Duodenal mucosa (tissue), 2 donors: ENCODE results near the gene RPS15.

Source experiments
- H3K27ac ChIP-seq: one replicate; pipeline ENCODE4 v1.7.0; 2013; ENCODE audit warnings: low read depth, low read length
- H3K27me3 ChIP-seq, 2 donors: one replicate each; pipeline ENCODE4 v1.7.0; 2013; ENCODE audit warnings: low read length in 2 of 2, control low read depth in 1 of 2; ENCODE audit not compliant: insufficient read depth in 2 of 2, control insufficient read depth in 1 of 2
- H3K36me3 ChIP-seq, 2 donors: one replicate each; pipeline ENCODE4 v1.7.0; 2013; ENCODE audit warnings: low read length in 2 of 2, control low read depth in 1 of 2; ENCODE audit not compliant: insufficient read depth in 2 of 2, control insufficient read depth in 1 of 2
- H3K4me1 ChIP-seq, 2 donors: one replicate each; pipeline ENCODE4 v1.7.0; 2013; ENCODE audit warnings: low read length in 2 of 2, control low read depth in 1 of 2; ENCODE audit not compliant: insufficient read depth in 2 of 2, control insufficient read depth in 1 of 2
- H3K4me3 ChIP-seq, 2 donors: one replicate each; pipeline ENCODE4 v1.7.0; 2013; ENCODE audit warnings: low read length in 2 of 2, low read depth in 1 of 2
- H3K9ac ChIP-seq, 2 donors: one replicate each; pipeline ENCODE4 v1.7.0; 2013; ENCODE audit warnings: low read length in 2 of 2, low read depth in 1 of 2
- H3K9me3 ChIP-seq, 2 donors: one replicate each; pipeline ENCODE4 v1.7.0; 2013; ENCODE audit warnings: low read length in 2 of 2, control low read depth in 1 of 2; ENCODE audit not compliant: control insufficient read depth in 1 of 2

Gene RPS15

GRCh38 chr19:1469255-1470054 is 31.3 kb downstream of the RPS15 start:
- Histone ChIP-seq H3K4me1 (peaks cover 19 to 33% of the 10 kb centered on the region in 2 donors), H3K36me3 (no peaks in the 10 kb centered on the region), H3K27me3 (peaks cover 48 to 58% of the 10 kb centered on the region in 2 donors), H3K4me3 (peak overlapping the region in 1 of 2 donors; percentile 50), H3K9ac (no peak overlapping the region), H3K27ac (no peak overlapping the region), H3K9me3 (no peaks in the 10 kb centered on the region)

- H3K36me3 ChIP-seq, result no peaks in the 10 kb centered on the region
- no peak overlapping the region for H3K27ac ChIP-seq
- no peaks in the 10 kb centered on the region for H3K9me3 ChIP-seq
- H3K9ac ChIP-seq, result no peak overlapping the region
- peaks cover 48 to 58% of the 10 kb centered on the region in 2 donors for H3K27me3 ChIP-seq
- H3K4me1 ChIP-seq, result peaks cover 19 to 33% of the 10 kb centered on the region in 2 donors
- peak overlapping the region; percentile 50 to 60 for H3K4me3 ChIP-seq
Observed at GRCh38 chr19:1470055-1470304, 31.8 kb downstream of the RPS15 start.

DNA sequence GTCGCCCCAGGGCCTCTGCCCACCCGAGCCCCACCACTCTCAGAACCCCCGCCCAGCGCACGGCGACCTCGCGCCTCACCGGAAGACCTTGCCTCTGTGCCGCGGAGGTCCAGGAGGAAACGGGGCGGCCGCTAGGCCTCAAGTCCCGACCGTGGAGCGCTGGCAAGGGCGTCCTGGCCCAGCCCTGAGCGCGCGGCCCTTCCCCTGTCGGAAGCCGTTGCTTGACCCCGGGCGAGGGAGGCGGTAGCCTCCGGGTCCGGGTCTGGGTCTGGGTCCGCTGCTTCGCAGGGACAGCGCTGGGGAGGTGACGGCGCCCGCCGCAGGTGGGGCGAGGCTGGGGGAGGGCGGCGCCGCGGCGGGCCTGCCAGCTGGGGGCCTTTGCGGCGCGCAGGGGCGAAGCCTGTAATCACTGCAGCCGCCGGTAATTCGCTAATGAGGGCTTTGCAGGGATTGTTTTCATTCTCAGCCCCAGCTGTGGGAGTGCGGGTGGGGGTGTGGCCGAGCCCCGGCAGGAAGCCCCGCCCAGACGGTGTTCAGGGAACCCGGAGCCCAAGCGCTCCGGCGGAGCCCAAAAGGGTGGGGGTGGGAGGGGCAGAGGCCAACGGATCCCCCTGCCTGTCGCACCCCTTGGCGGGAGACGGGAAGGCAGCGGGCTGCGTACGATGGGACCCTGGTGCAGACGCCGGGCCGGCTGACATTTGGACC is 32.3 kb downstream of the RPS15 start:
- no peaks in the 10 kb centered on the region for H3K9me3 ChIP-seq
- H3K4me1 ChIP-seq, result peaks cover 19 to 32% of the 10 kb centered on the region in 2 donors
- H3K27me3 ChIP-seq, result peaks cover 48 to 58% of the 10 kb centered on the region in 2 donors
- H3K36me3 ChIP-seq, result no peaks in the 10 kb centered on the region
- H3K9ac ChIP-seq, result no peak overlapping the region
- no peak overlapping the region for H3K27ac ChIP-seq
- peak overlapping the region; percentile 50 to 60 for H3K4me3 ChIP-seq

GRCh38 chr19:1471010-1471514 is 32.9 kb downstream of the RPS15 start:
- H3K27ac ChIP-seq, result no peak overlapping the region
- peak overlapping the region; percentile 50 to 60 for H3K4me3 ChIP-seq
- H3K27me3 ChIP-seq, result peaks cover 48 to 58% of the 10 kb centered on the region in 2 donors

GRCh38 chr19:1471515-1472160 is 33.4 kb downstream of the RPS15 start:
- Histone ChIP-seq H3K9ac (no peak overlapping the region), H3K4me3 (no peak overlapping the region), H3K9me3 (no peaks in the 10 kb centered on the region), H3K4me1 (peaks cover 19 to 30% of the 10 kb centered on the region in 2 donors), H3K27ac (no peak overlapping the region), H3K36me3 (peaks cover 8% of the 10 kb centered on the region in 2 donors), H3K27me3 (peaks cover 43 to 55% of the 10 kb centered on the region in 2 donors)

More at GRCh38 chr19:1471010-1471514, 32.9 kb downstream of the RPS15 start:
- Histone ChIP-seq H3K9ac (no peak overlapping the region), H3K4me1 (peaks cover 19 to 30% of the 10 kb centered on the region in 2 donors), H3K36me3 (peaks cover 2 to 6% of the 10 kb centered on the region in 2 donors), H3K9me3 (no peaks in the 10 kb centered on the region)

DNA sequence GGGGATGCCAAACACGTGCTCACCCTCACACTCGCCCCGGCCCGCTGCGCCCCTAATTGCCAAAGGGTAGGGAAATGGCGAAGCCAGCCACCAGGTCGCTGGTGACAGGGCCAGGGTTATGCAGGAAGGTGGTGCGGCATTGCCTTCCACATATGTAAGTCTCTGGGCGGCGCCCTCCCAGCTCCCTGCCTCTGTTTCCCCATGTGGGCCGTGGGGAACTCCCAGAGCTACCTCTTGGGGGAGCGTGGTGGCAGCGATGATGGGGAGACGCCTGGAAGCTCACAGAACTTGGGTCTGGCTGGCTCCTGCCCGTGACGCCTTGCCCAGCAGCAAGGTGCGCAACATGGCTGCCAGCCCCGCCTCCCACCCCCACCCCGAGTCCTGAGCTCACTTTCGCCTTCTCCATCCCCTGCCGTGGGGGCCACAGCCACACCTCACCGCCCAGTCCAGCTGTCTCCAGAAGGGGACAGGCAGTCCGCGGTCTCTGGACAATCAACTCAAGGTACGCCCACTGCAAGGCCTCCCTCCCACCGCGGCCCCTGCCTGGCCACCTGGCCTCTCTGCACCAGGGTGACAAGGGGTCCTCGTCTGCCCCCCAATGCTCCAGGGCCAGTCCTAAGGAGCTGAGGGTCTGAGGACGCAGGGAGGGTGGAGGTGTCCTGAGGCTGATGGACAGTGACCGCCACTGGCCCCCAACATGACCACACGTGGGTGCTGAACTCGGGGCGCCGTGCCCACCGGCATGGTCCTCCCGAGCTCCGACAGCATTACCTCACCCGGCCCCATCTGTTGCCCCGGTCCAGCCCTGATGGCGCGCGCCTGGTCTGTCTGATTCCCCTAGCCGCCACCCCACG is 34.3 kb downstream of the RPS15 start:
- Histone ChIP-seq H3K36me3 (peaks cover 9 to 11% of the 10 kb centered on the region in 2 donors), H3K4me1 (peaks cover 19 to 30% of the 10 kb centered on the region in 2 donors), H3K27me3 (peaks cover 39 to 47% of the 10 kb centered on the region in 2 donors), H3K4me3 (no peak overlapping the region), H3K27ac (no peak overlapping the region), H3K9ac (no peak overlapping the region), H3K9me3 (no peaks in the 10 kb centered on the region)

- Histone ChIP-seq H3K27ac (no peak overlapping the region), H3K27me3 (peaks cover 37 to 39% of the 10 kb centered on the region in 2 donors), H3K9me3 (no peaks in the 10 kb centered on the region), H3K4me3 (no peak overlapping the region), H3K9ac (no peak overlapping the region), H3K4me1 (peaks cover 19 to 32% of the 10 kb centered on the region in 2 donors), H3K36me3 (peaks cover 9 to 12% of the 10 kb centered on the region in 2 donors)
Observed at GRCh38 chr19:1473085-1473851, 35.1 kb downstream of the RPS15 start.

- no peaks in the 10 kb centered on the region for H3K9me3 ChIP-seq
- peaks cover 32 to 33% of the 10 kb centered on the region in 2 donors for H3K27me3 ChIP-seq
- H3K36me3 ChIP-seq, result peaks cover 9 to 12% of the 10 kb centered on the region in 2 donors
- H3K27ac ChIP-seq, result no peak overlapping the region
- H3K4me1 ChIP-seq, result peaks cover 19 to 31% of the 10 kb centered on the region in 2 donors
- H3K9ac ChIP-seq, result no peak overlapping the region
- H3K4me3 ChIP-seq, result no peak overlapping the region
Observed at GRCh38 chr19:1474011-1474764, 36.0 kb downstream of the RPS15 start.
